H1 (cell line): ENCODE data around the gene EPHB6. TPM values are rescaled to one million over a fixed set of nuclear protein-coding genes. Genes with fewer than 3 reads are reported as not detected.

ENCODE experiments used
- CTCF ChIA-PET: fragments of 300-600 bp; sonication (Branson Sonifier 250); formaldehyde crosslinking; loops from one replicate; lab custom pipeline; 2021; ENCODE audit not compliant: partially characterized antibody; lab: Charles Lee
- POLR2A ChIA-PET: fragments of 300-600 bp; sonication (Branson Sonifier 250); formaldehyde crosslinking; loops from one replicate; lab custom pipeline; 2021; ENCODE audit warnings: inconsistent platforms; ENCODE audit not compliant: partially characterized antibody; lab: Charles Lee
- DNase-seq, 2 experiments: peaks; one replicate each; pipeline versions ENCODE4 v3.0.0 to v3.0.0-alpha.2; 2010 to 2022; ENCODE audit warnings: low spot score in 2 of 2, low read depth in 1 of 2, mixed read lengths in 1 of 2
- FAIRE-seq: peaks from 2 replicates; lab custom pipeline; 2011; peaks lifted over from hg19 to GRCh38; lab: Jason Lieb, UNC
- H2AFZ ChIP-seq: 2 replicates; pipeline ENCODE4 v1.8.1; 2012; ENCODE audit warnings: low read length, inconsistent platforms
- H2AK5ac ChIP-seq: 2 replicates; pipeline ENCODE4 v1.6.1; 2013; ENCODE audit warnings: low read depth, low read length
- H2BK120ac ChIP-seq: replicated peaks from 2 replicates; pipeline ENCODE3; 2013; ENCODE audit warnings: low read depth, low read length, inconsistent platforms
- H2BK12ac ChIP-seq: 2 replicates; pipeline ENCODE4 v1.6.1; 2013; ENCODE audit warnings: low read depth, low read length
- H2BK15ac ChIP-seq: 2 replicates; pipeline ENCODE4 v1.6.1; 2013; ENCODE audit warnings: low read length
- H2BK20ac ChIP-seq: 2 replicates; pipeline ENCODE4 v1.6.1; 2013; ENCODE audit warnings: low read length
- H2BK5ac ChIP-seq: 2 replicates; pipeline ENCODE4 v1.6.1; 2013; ENCODE audit warnings: low read depth, low read length
- H3K14ac ChIP-seq: 2 replicates; pipeline ENCODE4 v1.6.1; 2013; ENCODE audit warnings: inconsistent platforms; ENCODE audit not compliant: insufficient read length
- H3K18ac ChIP-seq: 2 replicates; pipeline ENCODE4 v1.6.1; 2013; ENCODE audit warnings: low read length; ENCODE audit errors: extremely low read depth
- H3K23ac ChIP-seq: 2 replicates; pipeline ENCODE4 v1.6.1; 2013; ENCODE audit warnings: inconsistent platforms; ENCODE audit not compliant: insufficient read length
- H3K23me2 ChIP-seq: 2 replicates; pipeline ENCODE4 v1.6.1; 2013; ENCODE audit warnings: low read depth, low read length
- H3K27ac ChIP-seq: 2 replicates; pipeline ENCODE4 v1.6.1; 2011; ENCODE audit warnings: low read depth, low read length, inconsistent platforms
- H3K27me3 ChIP-seq, 4 experiments: replicated peaks in 1 of 4; 1 replicate in 1 of 4; 2 replicates in 3 of 4; pipeline versions ENCODE4 v1.6.1 to v1.8.1; 2011 to 2013; ENCODE audit warnings: low read length in 3 of 4, mild to moderate bottlenecking in 3 of 4, inconsistent platforms in 2 of 4, mixed read lengths in 2 of 4, moderate library complexity in 1 of 4; ENCODE audit not compliant: control insufficient read depth in 3 of 4, insufficient read depth in 3 of 4; ENCODE audit errors: extremely low read depth in 1 of 4
- H3K36me3 ChIP-seq, 4 experiments: 2 replicates each; pipeline versions ENCODE4 v1.6.1 to v1.8.1; 2011 to 2013; ENCODE audit warnings: mild to moderate bottlenecking in 4 of 4, low read length in 3 of 4, moderate library complexity in 2 of 4, control low read depth in 1 of 4, inconsistent platforms in 1 of 4; ENCODE audit not compliant: insufficient read depth in 4 of 4, control insufficient read depth in 2 of 4
- H3K4ac ChIP-seq: replicated peaks from 2 replicates; pipeline ENCODE3; 2013; ENCODE audit warnings: low read length, low read depth, mixed read lengths, inconsistent platforms; ENCODE audit not compliant: insufficient read length
- H3K4me1 ChIP-seq, 4 experiments: replicated peaks in 1 of 4; 1 replicate in 1 of 4; 2 replicates in 3 of 4; pipeline versions ENCODE4 v1.6.1 to v1.8.1; 2011 to 2013; ENCODE audit warnings: low read length in 3 of 4, inconsistent platforms in 2 of 4, mixed read lengths in 1 of 4; ENCODE audit not compliant: insufficient read depth in 4 of 4, control insufficient read depth in 3 of 4
- H3K4me2 ChIP-seq, 2 experiments: 2 replicates each; pipeline versions ENCODE4 v1.6.1 to v1.8.1; 2011 to 2013; ENCODE audit warnings: low read depth in 2 of 2, low read length in 2 of 2, control low read depth in 1 of 2, inconsistent platforms in 1 of 2, mild to moderate bottlenecking in 1 of 2; ENCODE audit not compliant: insufficient read depth in 1 of 2
- H3K4me3 ChIP-seq, 4 experiments: fragments of 200-600, 300-600 bp in 1 of 4; sonication (generic), shearing (Covaris generic), sonication (Bioruptor Twin) in 1 of 4; 2 replicates each; pipeline versions ENCODE4 v1.5.1 to v1.8.1; 2011 to 2016; ENCODE audit warnings: low read length in 4 of 4, low read depth in 3 of 4, control low read depth in 2 of 4, inconsistent platforms in 2 of 4, mild to moderate bottlenecking in 2 of 4, mixed read lengths in 1 of 4, moderate library complexity in 1 of 4; ENCODE audit not compliant: insufficient read depth in 2 of 4; ENCODE audit errors: extremely low read depth in 1 of 4
- H3K56ac ChIP-seq: replicated peaks from 2 replicates; pipeline ENCODE3; 2013; ENCODE audit warnings: low read depth, mild to moderate bottlenecking, mixed read lengths, low read length, inconsistent platforms; ENCODE audit not compliant: insufficient read length
- H3K79me1 ChIP-seq: 2 replicates; pipeline ENCODE4 v1.6.1; 2013; ENCODE audit warnings: low read depth, low read length, control low read depth
- H3K79me2 ChIP-seq, 2 experiments: 2 replicates each; pipeline versions ENCODE4 v1.6.1 to v1.8.1; 2012 to 2013; ENCODE audit warnings: low read length in 2 of 2, mild to moderate bottlenecking in 2 of 2, inconsistent platforms in 1 of 2; ENCODE audit not compliant: insufficient read depth in 2 of 2, control insufficient read depth in 1 of 2
- H3K9ac ChIP-seq, 4 experiments: replicated peaks in 1 of 4; 1 replicate in 1 of 4; 2 replicates in 3 of 4; pipeline versions ENCODE4 v1.6.1 to v1.8.1; 2011 to 2013; ENCODE audit warnings: low read depth in 3 of 4, low read length in 3 of 4, control low read depth in 2 of 4, mild to moderate bottlenecking in 2 of 4, moderate library complexity in 2 of 4, inconsistent platforms in 1 of 4; ENCODE audit errors: extremely low read depth in 1 of 4
- H3K9me3 ChIP-seq, 2 experiments: 2 replicates each; pipeline versions ENCODE4 v1.6.1 to v1.8.1; 2012 to 2013; ENCODE audit warnings: mild to moderate bottlenecking in 2 of 2, moderate library complexity in 2 of 2, control low read depth in 1 of 2, inconsistent platforms in 1 of 2, low read depth in 1 of 2, low read length in 1 of 2, mixed read lengths in 1 of 2; ENCODE audit not compliant: insufficient read depth in 2 of 2
- H4K20me1 ChIP-seq, 2 experiments: replicated peaks in 1 of 2; 2 replicates each; pipeline versions ENCODE3 to v1.8.1; 2011 to 2013; ENCODE audit warnings: inconsistent platforms in 2 of 2, low read length in 2 of 2, mild to moderate bottlenecking in 1 of 2; ENCODE audit not compliant: insufficient read depth in 2 of 2, control insufficient read depth in 1 of 2
- H4K5ac ChIP-seq: 2 replicates; pipeline ENCODE4 v1.6.1; 2013; ENCODE audit warnings: low read length, low read depth, mixed read lengths, inconsistent platforms; ENCODE audit not compliant: insufficient read length
- H4K8ac ChIP-seq: 2 replicates; pipeline ENCODE4 v1.8.0; 2013; ENCODE audit warnings: mild to moderate bottlenecking, moderate library complexity, low read length, inconsistent platforms; ENCODE audit not compliant: insufficient read depth; ENCODE audit errors: extremely low read depth
- H4K91ac ChIP-seq: replicated peaks from 2 replicates; pipeline ENCODE3; 2013; ENCODE audit warnings: low read length, mixed read lengths, inconsistent platforms; ENCODE audit not compliant: insufficient read length
- ASH2L ChIP-seq: fragments of 200-600, 300-600 bp; sonication (generic); IDR thresholded peaks from one replicate; pipeline ENCODE4 v1.7.1; 2017; ENCODE audit warnings: low read length
- CHD1 ChIP-seq: IDR thresholded peaks from 2 replicates; pipeline ENCODE4 v1.6.1; 2012; ENCODE audit warnings: low read depth, low read length, improper control_type of control experiment
- CHD2 ChIP-seq: IDR thresholded peaks from 2 replicates; pipeline ENCODE4 v1.6.1; 2012; ENCODE audit warnings: low read length, improper control_type of control experiment
- CREB1 ChIP-seq: IDR thresholded peaks from 2 replicates; pipeline ENCODE4 v1.6.1; 2012; ENCODE audit warnings: inconsistent platforms
- CTBP2 ChIP-seq: IDR thresholded peaks from 2 replicates; pipeline ENCODE4 v1.7.0; 2011; ENCODE audit warnings: borderline replicate concordance, mild to moderate bottlenecking, moderate library complexity, mixed read lengths, low read length; ENCODE audit not compliant: insufficient read depth, insufficient read length
- EGR1 ChIP-seq: IDR thresholded peaks from 2 replicates; pipeline ENCODE4 v1.6.1; 2011; ENCODE audit warnings: low read depth, low read length, borderline replicate concordance
- EP300 ChIP-seq, 2 experiments: IDR thresholded peaks; 1 replicate in 1 of 2; 2 replicates in 1 of 2; pipeline ENCODE4 v1.6.1; 2011 to 2012; ENCODE audit warnings: low read depth in 2 of 2, low read length in 2 of 2, mild to moderate bottlenecking in 2 of 2, borderline replicate concordance in 1 of 2, inconsistent platforms in 1 of 2, moderate library complexity in 1 of 2
- HDAC6 ChIP-seq: IDR thresholded peaks from one replicate; pipeline ENCODE4 v1.7.1; 2012; ENCODE audit warnings: low read depth, mild to moderate bottlenecking, inconsistent platforms, low read length, moderate library complexity
- NANOG ChIP-seq: IDR thresholded peaks from 2 replicates; pipeline ENCODE4 v1.6.1; 2011; ENCODE audit warnings: low read length, low read depth, mild to moderate bottlenecking, inconsistent platforms; ENCODE audit not compliant: insufficient read depth, poor library complexity, severe bottlenecking
- POLR2A ChIP-seq, 2 experiments: IDR thresholded peaks; 1 replicate in 1 of 2; 2 replicates in 1 of 2; pipeline ENCODE4 v1.6.1; 2011; ENCODE audit warnings: low read depth in 2 of 2, low read length in 2 of 2, mild to moderate bottlenecking in 2 of 2; ENCODE audit errors: control extremely low read depth in 1 of 2
- RXRA ChIP-seq: IDR thresholded peaks from 2 replicates; pipeline ENCODE4 v1.6.1; 2011; ENCODE audit warnings: low read depth, mild to moderate bottlenecking, low read length, moderate library complexity; ENCODE audit not compliant: insufficient read depth
- SP2 ChIP-seq: IDR thresholded peaks from 2 replicates; pipeline ENCODE4 v1.6.1; 2012; ENCODE audit warnings: mild to moderate bottlenecking, low read length, inconsistent platforms
- SRF ChIP-seq: IDR thresholded peaks from 2 replicates; pipeline ENCODE4 v1.6.1; 2011; ENCODE audit warnings: mild to moderate bottlenecking, low read depth, low read length, moderate library complexity
- YY1 ChIP-seq: IDR thresholded peaks from 2 replicates; pipeline ENCODE4 v1.6.1; 2011; ENCODE audit warnings: low read depth, mild to moderate bottlenecking, low read length
- WGBS, 2 experiments: shearing (Covaris generic) in 1 of 2; methylation state at CpG; one replicate each; pipeline versions ENCODE4 v1.1.6 to v1.1.7; 2013 to 2015; ENCODE audit warnings: low lambda C conversion rate in 2 of 2, mixed read lengths in 2 of 2, inconsistent platforms in 1 of 2, low coverage in 1 of 2, missing lambda C conversion rate in 1 of 2; ENCODE audit not compliant: insufficient replicate concordance in 2 of 2, insufficient coverage in 1 of 2, insufficient read length in 1 of 2; ENCODE audit errors: extremely low coverage in 1 of 2, missing lambda C conversion rate in 1 of 2; 5-methylcytosine and 5-hydroxymethylcytosine counted together
- polyA plus RNA-seq, 7 experiments: library from polyadenylated mRNA; depleted of rRNA in 3 of 7; stranded (reverse) in 5 of 7; unstranded in 2 of 7; fragments of >200 nt in 5 of 7; fragments of 200-250 nt in 2 of 7; gene quantifications; 1 replicate in 5 of 7; 2 replicates in 1 of 7; 4 replicates in 1 of 7; pipeline versions ENCODE4 v1.2.1 to v1.2.3, GENCODE V29; 2011 to 2013; ENCODE audit warnings: missing spikeins in 2 of 7, mixed read lengths in 2 of 7
- total RNA-seq: library from RNA; stranded (reverse); fragmentation: NEBNext Ultra II Directional; extraction: Animal tissue kit (Norgen Biotek cat#: 25700); gene quantifications from 2 replicates; pipeline ENCODE4 v1.2.1, GENCODE V29; 2021

EPHB6 gene
- total and polyA plus RNA-seq, 2 of the 8 experiments (the other 6 are each of a cell fraction or from before 2014, with no cell fraction given) = 19.7 TPM

- Histone ChIP-seq H3K79me1 (no peaks in the 10 kb centered on the region), H2BK5ac (no peak overlapping the region), H4K8ac (no peak overlapping the region), H4K91ac (no peak overlapping the region), H2BK20ac (no peak overlapping the region), H3K9me3 (no peaks in the 10 kb centered on the region), H3K14ac (no peak overlapping the region), H3K18ac (no peak overlapping the region), H3K79me2 (no peaks in the 10 kb centered on the region), H3K9ac (no peak overlapping the region), H3K4me3 (no peak overlapping the region), H3K56ac (no peak overlapping the region), H3K23me2 (no peaks in the 10 kb centered on the region), H4K20me1 (no peaks in the 10 kb centered on the region), H3K27ac (no peak overlapping the region), H4K5ac (no peak overlapping the region), H3K36me3 (no peaks in the 10 kb centered on the region; a peak in 1 of 8 replicates), H2AFZ (peak overlapping the region; percentile 34; the same call in 1 of the 2 replicates), H2BK120ac (no peak overlapping the region), H3K27me3 (no peaks in the 10 kb centered on the region), H3K4me1 (peaks cover 0 to under 1% (median 0%) of the 10 kb centered on the region in 4 experiments; a peak in 2 of 7 replicates), H2BK12ac (no peak overlapping the region), H2AK5ac (no peak overlapping the region), H3K4me2 (no peak overlapping the region), H3K4ac (no peak overlapping the region), H2BK15ac (no peak overlapping the region), H3K23ac (no peak overlapping the region)
- WGBS, 2 experiments = 84% methylated on average over 5 of the region's 5 CpGs; no CpG with 5 or more reads in 1 of the 2 experiments
- no peak for FAIRE-seq
- DNase-seq = no peak
- TF ChIP-seq POLR2A (IDR thresholded peaks at IDR 0.05; ENCODE audit: control extremely low read depth in 1 of 2, low read depth in 2 of 2, low read length in 2 of 2) (no peak), EP300 (IDR thresholded peaks at IDR 0.05; ENCODE audit: borderline replicate concordance in 1 of 2, low read depth in 2 of 2, low read length in 2 of 2) (no peak), SRF (no peak), EGR1 (no peak), YY1 (no peak), HDAC6 (no peak), CTBP2 (no peak), CREB1 (no peak), NANOG (no peak), CHD2 (no peak), ASH2L (no peak), SP2 (no peak), RXRA (no peak), CHD1 (no peak)
- CTCF ChIA-PET = interaction anchor here (1.0 to 18.9 kb wide), 8 partner anchors 8 to 519 kb away, joined by 3 to 430 read pairs (median 6); no protein-coding TSS in a partner anchor
- POLR2A ChIA-PET = no interaction called here
These were observed 35.3 kb upstream of the EPHB6 start for GRCh38 chr7:142819530-142819929.
